Pancreas (tissue), 10 donors: ENCODE data around the gene SPTB. TPM values are rescaled to one million over a fixed set of nuclear protein-coding genes. Genes with fewer than 3 reads are reported as not detected.

ENCODE experiments used
- ATAC-seq, 4 donors: fragments of 200-7000 bp; cut with Tn5 transposase; one replicate each; pipeline versions ENCODE4 v1.8.0 to v1.9.1; 2020; ENCODE audit warnings: mild to moderate bottlenecking in 4 of 4, moderate library complexity in 4 of 4
- DNase-seq, 6 donors: peaks; one replicate each; pipeline ENCODE4 v3.0.0-alpha.2; 2020
- FAIRE-seq: peaks from 2 replicates; lab custom pipeline; 2012; peaks lifted over from hg19 to GRCh38; lab: Jason Lieb, UNC
- H3K27ac ChIP-seq, 4 donors: fragments of 200-600 bp; sonication (generic); 1 replicate in 3 of 4; 2 replicates in 1 of 4; pipeline versions ENCODE4 v1.5.0 to v1.8.0; 2020
- H3K27me3 ChIP-seq, 4 donors: fragments of 200-600 bp; one replicate each; pipeline ENCODE4 v1.8.0; 2021
- H3K36me3 ChIP-seq, 3 donors: fragments of 200-600 bp; sonication (generic) in 1 of 3; one replicate each; pipeline versions ENCODE4 v1.5.0 to v1.8.0; 2020 to 2021
- H3K4me1 ChIP-seq, 3 donors: fragments of 200-600 bp; one replicate each; pipeline ENCODE4 v1.8.0; 2021
- H3K4me3 ChIP-seq, 4 donors: fragments of 200-600 bp; sonication (generic) in 2 of 4; one replicate each; pipeline versions ENCODE4 v1.5.0 to v1.8.0; 2020 to 2021
- H3K9me3 ChIP-seq, 4 donors: fragments of 200-600 bp; one replicate each; pipeline ENCODE4 v1.8.0; 2021
- CTCF ChIP-seq, 4 donors: fragments of 200-600 bp; sonication (generic) in 3 of 4; IDR thresholded peaks; one replicate each; pipeline versions ENCODE4 v1.5.0 to v1.8.0; 2021; ENCODE audit warnings: antibody characterized with exemption in 4 of 4
- WGBS, 2 donors: extraction: QIAGEN DNeasy Blood & Tissue Kit; methylation state at CpG; one replicate each; pipeline ENCODE4 v1.1.7; 2013; 5-methylcytosine and 5-hydroxymethylcytosine counted together
- intact Hi-C, 3 donors: fragments of 100-400 bp; cut with DNase I; formaldehyde crosslinking; loops; one replicate each; pipeline versions ENCODE4 v1.11.1 to v1.14.2; 2022
- polyA plus RNA-seq, 2 donors: library from polyadenylated mRNA; stranded (reverse); fragments of 200-250 nt; gene quantifications; one replicate each; pipeline ENCODE4 v1.2.3, GENCODE V29; 2013
- total RNA-seq, 6 donors: library from RNA; stranded (reverse); fragmentation: NEBNext Ultra II Directional in 4 of 6; extraction: Animal tissue kit (Norgen Biotek cat#: 25700) in 4 of 6; gene quantifications; one replicate each; pipeline versions ENCODE4 v1.2.1 to v1.2.4, GENCODE V29; 2021 to 2023
- donor health status: healthy with polysubstance abuse.
- donor health status: DM: no; HTN: no; CAD: no; lungs with moderate emphysema.
- donor health status: DM: no; HTN: no; CAD: no.
- donor health status: control.
- donor health status: control.
- donor health status: Bipolar disorder and iron deficiency.
- donor health status: DM: yes; HTN: yes; CAD: no.
- donor health status: DM: no; HTN: no; CAD: no.
- donor health status: DM: no; HTN: no; CAD: no.
- donor health status: DM: yes; HTN: yes; CAD: no.

SPTB gene
- total and polyA plus RNA-seq, 8 donors = 0.73 to 6.5 (median 2.8) TPM

- H3K4me3 ChIP-seq = no peak overlapping the region
- FAIRE-seq = no peak
- H3K27me3 ChIP-seq = no peaks in the 10 kb centered on the region
- intact Hi-C loops = no loop called here
- DNase-seq = peak in 1 of 6 donors; percentile 56
- no peak for ATAC-seq
- peaks cover 15 to 21% (median 18%) of the 10 kb centered on the region in 3 donors for H3K4me1 ChIP-seq
- 92 to 93% methylated on average over 14 of the region's 14 CpGs for WGBS, 2 donors
- no peaks in the 10 kb centered on the region for H3K9me3 ChIP-seq
- TF ChIP-seq CTCF (IDR thresholded peaks at IDR 0.05) = no peak
- no peak overlapping the region for H3K27ac ChIP-seq
- peaks cover 0 to 51% (median 13%) of the 10 kb centered on the region in 3 donors for H3K36me3 ChIP-seq
Measured at GRCh38 chr14:64732536-64733120, 147.1 kb downstream of the SPTB start.

- Histone ChIP-seq H3K4me3 (no peak overlapping the region), H3K27ac (no peak overlapping the region), H3K27me3 (no peaks in the 10 kb centered on the region), H3K4me1 (peaks cover 10 to 21% (median 14%) of the 10 kb centered on the region in 3 donors), H3K9me3 (no peaks in the 10 kb centered on the region), H3K36me3 (peaks cover 0 to 52% (median 13%) of the 10 kb centered on the region in 3 donors)
- ATAC-seq (no peak), DNase-seq (peak in 1 of 6 donors; percentile 30), FAIRE-seq (no peak)
- TF ChIP-seq CTCF (IDR thresholded peaks at IDR 0.05) = no peak
- intact Hi-C loops = no loop called here
- WGBS, 2 donors = 93 to 96% methylated on average over 4 of the region's 4 CpGs
Measured at GRCh38 chr14:64732066-64732465, 147.6 kb downstream of the SPTB start.

GRCh38 chr14:64731141-64731581 is 148.5 kb downstream of the SPTB start:
- FAIRE-seq (no peak), ATAC-seq (no peak), DNase-seq (peak in 1 of 6 donors; percentile 42)
- TF ChIP-seq CTCF (IDR thresholded peaks at IDR 0.05) = no peak
- H3K27ac ChIP-seq = no peak overlapping the region
- H3K36me3 ChIP-seq = peaks cover 0 to 52% (median 13%) of the 10 kb centered on the region in 3 donors
- H3K4me1 ChIP-seq = peaks cover 7 to 23% (median 16%) of the 10 kb centered on the region in 3 donors
- WGBS, 2 donors = 91 to 92% methylated on average over 15 of the region's 15 CpGs
- H3K9me3 ChIP-seq = no peaks in the 10 kb centered on the region
- no peaks in the 10 kb centered on the region for H3K27me3 ChIP-seq
- H3K4me3 ChIP-seq = no peak overlapping the region
- intact Hi-C loops = no loop called here

GRCh38 chr14:64730681-64731080 is 149.0 kb downstream of the SPTB start:
- FAIRE-seq (no peak), ATAC-seq (no peak), DNase-seq (peak in 1 of 6 donors; percentile 56)
- 94 to 95% methylated on average over 12 of the region's 12 CpGs for WGBS, 2 donors
- Histone ChIP-seq H3K27me3 (no peaks in the 10 kb centered on the region), H3K4me1 (peaks cover 8 to 23% (median 16%) of the 10 kb centered on the region in 3 donors), H3K4me3 (no peak overlapping the region), H3K36me3 (peaks cover 0 to 52% (median 13%) of the 10 kb centered on the region in 3 donors), H3K27ac (no peak overlapping the region), H3K9me3 (no peaks in the 10 kb centered on the region)
- TF ChIP-seq CTCF (IDR thresholded peaks at IDR 0.05) = no peak
- intact Hi-C loops = no loop called here

- no peak overlapping the region for H3K4me3 ChIP-seq
- H3K27ac ChIP-seq = no peak overlapping the region
- H3K9me3 ChIP-seq = no peaks in the 10 kb centered on the region
- ATAC-seq (no peak), DNase-seq (no peak), FAIRE-seq (no peak)
- 68 to 81% methylated on average over 1 of the region's 1 CpG for WGBS, 2 donors
- H3K27me3 ChIP-seq = no peaks in the 10 kb centered on the region
- H3K36me3 ChIP-seq = peaks cover 0 to 52% (median 13%) of the 10 kb centered on the region in 3 donors
- H3K4me1 ChIP-seq = peaks cover 12 to 29% (median 18%) of the 10 kb centered on the region in 3 donors
- TF ChIP-seq CTCF (IDR thresholded peaks at IDR 0.05) = no peak
- intact Hi-C loops = no loop called here
Measured at GRCh38 chr14:64730061-64730440, 149.7 kb downstream of the SPTB start.
